HCT116 (cell line): ENCODE data around the gene HPCAL1. TPM values are rescaled to one million over a fixed set of nuclear protein-coding genes. Genes with fewer than 3 reads are reported as not detected.

ENCODE experiments used
- ATAC-seq: fragments of 200-7000 bp; cut with Tn5 transposase; 2 replicates; pipeline ENCODE4 v1.9.1; 2020; ENCODE audit warnings: mild to moderate bottlenecking, moderate library complexity
- BruUV-seq: library from RNA; stranded (reverse); fragments of 400-500 nt; replicated peaks from 2 replicates; lab custom pipeline; 2021; lab: Mats Ljungman, UMichigan
- CTCF ChIA-PET: fragments of 300-600 bp; sonication (Branson Sonifier 250); formaldehyde crosslinking; loops from one replicate; lab custom pipeline; 2021; ENCODE audit warnings: antibody characterized with exemption; lab: Charles Lee
- POLR2A ChIA-PET: fragments of 300-600, 350-600 bp; sonication (Branson Sonifier 250); formaldehyde crosslinking; loops from one replicate; lab custom pipeline; 2021; ENCODE audit warnings: antibody characterized with exemption; lab: Charles Lee
- RAD21 ChIA-PET, 2 experiments: fragments of 300-600 bp; sonication (Branson Sonifier 250); formaldehyde crosslinking; loops; one replicate each; lab custom pipeline; 2023; ENCODE audit warnings: low total read pairs in 2 of 2; ENCODE audit not compliant: uncharacterized antibody in 2 of 2, unreplicated experiment in 2 of 2, low non-redundant PET in 1 of 2; lab: Charles Lee
- DNase-seq: peaks from one replicate; pipeline ENCODE4 v3.0.0-alpha.2; 2010; ENCODE audit warnings: low read depth, low spot score
- H2AFZ ChIP-seq: fragments of 200-600 bp; shearing (Covaris generic), sonication (generic); 2 replicates; pipeline ENCODE4 v1.6.1; 2017; ENCODE audit warnings: low read depth, mixed run types, mixed read lengths, antibody characterized with exemption, low read length; ENCODE audit not compliant: poor library complexity, severe bottlenecking
- H3K27ac ChIP-seq: 2 replicates; pipeline ENCODE4 v1.5.1; 2012; ENCODE audit warnings: low read depth, low read length
- H3K27me3 ChIP-seq: fragments of 200-600 bp; sonication (generic); 2 replicates; pipeline ENCODE4 v1.6.1; 2016; ENCODE audit warnings: mixed run types, low read length, mixed read lengths; ENCODE audit not compliant: insufficient read depth
- H3K36me3 ChIP-seq, 2 experiments: fragments of 200-500 bp in 1 of 2; fragments of 200-600 bp in 1 of 2; sonication (Bioruptor generic) in 1 of 2; sonication (generic) in 1 of 2; 2 replicates each; pipeline versions ENCODE4 v1.5.1 to v1.6.1; 2014 to 2016; ENCODE audit warnings: low read length in 2 of 2, inconsistent platforms in 1 of 2, mixed read lengths in 1 of 2, mixed run types in 1 of 2; ENCODE audit not compliant: insufficient read depth in 2 of 2, control insufficient read depth in 1 of 2
- H3K4me1 ChIP-seq, 2 experiments: fragments of 200-600 bp in 1 of 2; sonication (generic) in 1 of 2; 2 replicates each; pipeline versions ENCODE4 v1.5.1 to v1.6.1; 2012 to 2017; ENCODE audit warnings: low read length in 2 of 2, inconsistent platforms in 1 of 2, mild to moderate bottlenecking in 1 of 2, mixed read lengths in 1 of 2, mixed run types in 1 of 2, moderate library complexity in 1 of 2; ENCODE audit not compliant: insufficient read depth in 2 of 2, control insufficient read depth in 1 of 2
- H3K4me2 ChIP-seq: fragments of 200-600 bp; sonication (generic); 2 replicates; pipeline ENCODE4 v1.6.1; 2017; ENCODE audit warnings: mixed run types, low read length, mixed read lengths
- H3K4me3 ChIP-seq, 2 experiments: fragments of 200-600 bp in 1 of 2; sonication (generic) in 1 of 2; replicated peaks in 1 of 2; 2 replicates each; pipeline ENCODE4 v1.5.1; 2011 to 2016; ENCODE audit warnings: low read length in 2 of 2, control low read depth in 1 of 2, low read depth in 1 of 2, mild to moderate bottlenecking in 1 of 2, mixed read lengths in 1 of 2, mixed run types in 1 of 2
- H3K79me2 ChIP-seq: fragments of 200-600 bp; sonication (generic); 2 replicates; pipeline ENCODE4 v1.6.1; 2017; ENCODE audit warnings: mild to moderate bottlenecking, mixed run types, low read length, moderate library complexity, mixed read lengths; ENCODE audit not compliant: insufficient read depth
- H3K9ac ChIP-seq: fragments of 200-600 bp; sonication (generic); 2 replicates; pipeline ENCODE4 v1.6.1; 2016; ENCODE audit warnings: low read length, mixed read lengths
- H3K9me2 ChIP-seq: fragments of 200-600 bp; sonication (generic), shearing (Covaris generic); 2 replicates; pipeline ENCODE4 v1.6.1; 2017; ENCODE audit warnings: mixed run types, mild to moderate bottlenecking, moderate library complexity; ENCODE audit not compliant: insufficient read depth
- H3K9me3 ChIP-seq, 2 experiments: fragments of 200-500 bp in 1 of 2; fragments of 200-600 bp in 1 of 2; sonication (Bioruptor generic) in 1 of 2; sonication (generic) in 1 of 2; 2 replicates each; pipeline ENCODE4 v1.6.1; 2014 to 2017; ENCODE audit warnings: low read length in 2 of 2, mixed read lengths in 2 of 2, inconsistent platforms in 1 of 2, low read depth in 1 of 2, mild to moderate bottlenecking in 1 of 2, mixed run types in 1 of 2, moderate library complexity in 1 of 2; ENCODE audit not compliant: control insufficient read depth in 1 of 2, insufficient read depth in 1 of 2
- H4K20me1 ChIP-seq: fragments of 200-600 bp; sonication (generic), shearing (Covaris generic); 2 replicates; pipeline ENCODE4 v1.6.1; 2017; ENCODE audit warnings: mixed run types, mild to moderate bottlenecking, moderate library complexity; ENCODE audit not compliant: insufficient read depth
- CBX3 ChIP-seq: IDR thresholded peaks from 2 replicates; pipeline ENCODE4 v1.6.1; 2012; ENCODE audit warnings: low read depth
- CEBPB ChIP-seq: IDR thresholded peaks from 2 replicates; pipeline ENCODE4 v1.6.1; 2012; ENCODE audit warnings: low read depth
- EGR1 ChIP-seq: IDR thresholded peaks from 2 replicates; pipeline ENCODE4 v1.6.1; 2012; ENCODE audit warnings: low read depth
- ELF1 ChIP-seq: IDR thresholded peaks from 2 replicates; pipeline ENCODE4 v1.6.1; 2012; ENCODE audit warnings: low read depth, borderline replicate concordance
- EZH2 ChIP-seq: fragments of 200-600 bp; sonication (generic); IDR thresholded peaks from 2 replicates; pipeline ENCODE4 v1.6.1; 2017; ENCODE audit warnings: antibody characterized with exemption, mixed run types
- FOSL1 ChIP-seq: IDR thresholded peaks from 2 replicates; pipeline ENCODE4 v1.6.1; 2012; ENCODE audit warnings: low read depth
- JUND ChIP-seq: IDR thresholded peaks from 2 replicates; pipeline ENCODE4 v1.6.1; 2012
- POLR2AphosphoS5 ChIP-seq: IDR thresholded peaks from 2 replicates; pipeline ENCODE4 v1.6.1; 2011; ENCODE audit warnings: mild to moderate bottlenecking, low read depth, low read length, moderate library complexity
- SIN3A ChIP-seq: IDR thresholded peaks from 2 replicates; pipeline ENCODE4 v1.6.1; 2012; ENCODE audit warnings: low read depth
- SP1 ChIP-seq: IDR thresholded peaks from 2 replicates; pipeline ENCODE4 v1.6.1; 2012; ENCODE audit warnings: low read depth
- SRF ChIP-seq: IDR thresholded peaks from 2 replicates; pipeline ENCODE4 v1.6.1; 2012; ENCODE audit warnings: low read depth
- YY1 ChIP-seq: IDR thresholded peaks from 2 replicates; pipeline ENCODE4 v1.6.1; 2011; ENCODE audit warnings: low read length, low read depth, moderate library complexity, mild to moderate bottlenecking; ENCODE audit not compliant: insufficient replicate concordance; ENCODE audit errors: extremely low read depth
- ZFX ChIP-seq: fragments of 450-650 bp; IDR thresholded peaks from 2 replicates; pipeline ENCODE4 v1.6.1; 2017
- ZNF274 ChIP-seq: fragments of 200-500 bp; sonication (Bioruptor generic); IDR thresholded peaks from 2 replicates; pipeline ENCODE4 v1.6.1; 2014; ENCODE audit warnings: mild to moderate bottlenecking, low read depth, low read length, inconsistent platforms
- intact Hi-C: fragments of 100-400 bp; cut with micrococcal nuclease; formaldehyde crosslinking; loops from 2 replicates; pipeline ENCODE4 v1.10.0; 2022
- total RNA-seq: library from RNA; stranded (reverse); gene quantifications from one replicate; pipeline ENCODE4 v1.2.1, GENCODE V29; 2021; ENCODE audit not compliant: unreplicated experiment
- TF ChIP-seq, protein P1 (sequence below): IDR thresholded peaks from 2 replicates; pipeline ENCODE4 v1.6.1; 2012
- TF ChIP-seq, protein P2 (sequence below): IDR thresholded peaks from 2 replicates; pipeline ENCODE4 v1.6.1; 2011; ENCODE audit warnings: mild to moderate bottlenecking, low read length, moderate library complexity; ENCODE audit not compliant: insufficient replicate concordance; ENCODE audit errors: extremely low read depth
- TF ChIP-seq, protein P3 (sequence below), 3 experiments: fragments of 200-600 bp in 1 of 3; sonication (generic) in 1 of 3; IDR thresholded peaks in 2 of 3; conservative IDR thresholded peaks in 1 of 3; 2 replicates each; pipeline ENCODE4 v1.5.1; 2012 to 2017; ENCODE audit warnings: low read depth in 2 of 3, low read length in 2 of 3, antibody characterized with exemption in 1 of 3, borderline replicate concordance in 1 of 3, control low read depth in 1 of 3, mild to moderate bottlenecking in 1 of 3, mixed read lengths in 1 of 3, mixed run types in 1 of 3, moderate library complexity in 1 of 3; ENCODE audit not compliant: insufficient read depth in 1 of 3
- TF ChIP-seq, protein P4 (sequence below): IDR thresholded peaks from 2 replicates; pipeline ENCODE4 v1.6.1; 2012
- TF ChIP-seq, protein P5 (sequence below): IDR thresholded peaks from 2 replicates; pipeline ENCODE4 v1.6.1; 2012; ENCODE audit warnings: low read depth

Gene HPCAL1
- total RNA-seq, 1 experiment from 2014 or later = 111 TPM

DNA sequence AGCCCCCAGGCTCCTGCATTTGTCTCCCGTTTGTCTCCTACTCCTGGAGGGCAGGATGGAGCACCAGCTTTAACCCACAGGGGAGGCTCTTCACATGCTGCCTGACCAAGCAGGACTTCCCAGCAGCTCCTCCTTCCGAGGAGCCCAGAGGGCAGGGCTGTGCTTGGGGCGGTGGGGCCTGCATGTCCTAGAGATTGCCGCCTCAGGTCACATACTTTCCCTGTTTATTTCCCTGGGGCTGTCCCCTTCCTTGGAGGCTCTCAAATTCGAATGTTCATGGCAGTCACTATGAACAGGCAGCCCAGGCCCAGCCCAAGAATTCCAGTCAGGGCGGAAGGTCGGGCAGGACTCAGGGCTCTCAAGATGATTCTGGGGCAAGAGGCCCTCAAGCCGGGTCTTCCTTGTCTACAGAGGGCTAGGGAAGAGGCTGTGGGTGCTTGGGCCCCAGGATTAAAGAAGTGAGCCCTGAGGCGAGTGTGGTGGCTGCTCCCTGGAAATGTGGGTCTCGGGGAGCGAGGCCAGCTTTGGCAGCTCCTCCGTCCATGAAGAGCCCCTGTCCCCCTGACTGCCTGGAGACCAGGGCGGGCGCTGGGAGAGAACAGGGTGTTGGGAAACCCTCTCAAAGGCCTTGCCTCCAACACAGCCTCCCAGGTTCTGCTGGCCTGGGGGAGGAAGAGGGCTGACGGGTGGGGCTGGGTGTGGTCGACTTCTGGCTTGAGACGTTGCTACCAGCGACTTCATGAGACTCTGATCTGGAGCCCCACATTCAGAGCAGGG is 48.9 kb upstream of the HPCAL1 start:
- no peaks in the 10 kb centered on the region for H3K27me3 ChIP-seq
- H2AFZ ChIP-seq = peak overlapping the region; percentile 22
- H3K4me2 ChIP-seq = peak overlapping the region; percentile 49
- no peaks in the 10 kb centered on the region for H3K9me2 ChIP-seq
- ATAC-seq = peak; percentile 42; the same call in 1 of the 2 replicates
- H3K79me2 ChIP-seq = no peaks in the 10 kb centered on the region
- peaks cover 6 to 10% of the 10 kb centered on the region in 2 experiments; a peak in 2 of 4 replicates for H3K9me3 ChIP-seq
- ChIA-PET RAD21 (interaction anchor here in 1 of 2 experiments (0.7 kb wide), 1 partner anchor 36 kb away, joined by 3 read pairs; no protein-coding TSS in a partner anchor), POLR2A (no interaction called here), CTCF (no interaction called here)
- no peak overlapping the region for H3K4me3 ChIP-seq
- H4K20me1 ChIP-seq = no peaks in the 10 kb centered on the region
- H3K36me3 ChIP-seq = no peaks in the 10 kb centered on the region
- DNase-seq = no peak
- peaks cover 5 to 25% of the 10 kb centered on the region in 2 experiments; a peak in 3 of 4 replicates for H3K4me1 ChIP-seq
- H3K9ac ChIP-seq = no peak overlapping the region
- H3K27ac ChIP-seq = no peak overlapping the region
- intact Hi-C loops = no loop called here
- no peak for TF ChIP-seq JUND
- no peak for TF ChIP-seq EZH2
- TF ChIP-seq, protein P1, sequence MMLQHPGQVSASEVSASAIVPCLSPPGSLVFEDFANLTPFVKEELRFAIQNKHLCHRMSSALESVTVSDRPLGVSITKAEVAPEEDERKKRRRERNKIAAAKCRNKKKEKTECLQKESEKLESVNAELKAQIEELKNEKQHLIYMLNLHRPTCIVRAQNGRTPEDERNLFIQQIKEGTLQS = no peak
- no peak for TF ChIP-seq SP1
- no peak for TF ChIP-seq SRF
- no peak for TF ChIP-seq CBX3
- TF ChIP-seq SIN3A = no peak
- no peak for TF ChIP-seq ZFX
- TF ChIP-seq EGR1 = no peak
- no peak for TF ChIP-seq FOSL1
- TF ChIP-seq ZNF274 = no peak
- no peak for TF ChIP-seq YY1
- TF ChIP-seq, protein P2, sequence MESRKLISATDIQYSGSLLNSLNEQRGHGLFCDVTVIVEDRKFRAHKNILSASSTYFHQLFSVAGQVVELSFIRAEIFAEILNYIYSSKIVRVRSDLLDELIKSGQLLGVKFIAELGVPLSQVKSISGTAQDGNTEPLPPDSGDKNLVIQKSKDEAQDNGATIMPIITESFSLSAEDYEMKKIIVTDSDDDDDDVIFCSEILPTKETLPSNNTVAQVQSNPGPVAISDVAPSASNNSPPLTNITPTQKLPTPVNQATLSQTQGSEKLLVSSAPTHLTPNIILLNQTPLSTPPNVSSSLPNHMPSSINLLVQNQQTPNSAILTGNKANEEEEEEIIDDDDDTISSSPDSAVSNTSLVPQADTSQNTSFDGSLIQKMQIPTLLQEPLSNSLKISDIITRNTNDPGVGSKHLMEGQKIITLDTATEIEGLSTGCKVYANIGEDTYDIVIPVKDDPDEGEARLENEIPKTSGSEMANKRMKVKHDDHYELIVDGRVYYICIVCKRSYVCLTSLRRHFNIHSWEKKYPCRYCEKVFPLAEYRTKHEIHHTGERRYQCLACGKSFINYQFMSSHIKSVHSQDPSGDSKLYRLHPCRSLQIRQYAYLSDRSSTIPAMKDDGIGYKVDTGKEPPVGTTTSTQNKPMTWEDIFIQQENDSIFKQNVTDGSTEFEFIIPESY = no peak
- TF ChIP-seq, protein P3, sequence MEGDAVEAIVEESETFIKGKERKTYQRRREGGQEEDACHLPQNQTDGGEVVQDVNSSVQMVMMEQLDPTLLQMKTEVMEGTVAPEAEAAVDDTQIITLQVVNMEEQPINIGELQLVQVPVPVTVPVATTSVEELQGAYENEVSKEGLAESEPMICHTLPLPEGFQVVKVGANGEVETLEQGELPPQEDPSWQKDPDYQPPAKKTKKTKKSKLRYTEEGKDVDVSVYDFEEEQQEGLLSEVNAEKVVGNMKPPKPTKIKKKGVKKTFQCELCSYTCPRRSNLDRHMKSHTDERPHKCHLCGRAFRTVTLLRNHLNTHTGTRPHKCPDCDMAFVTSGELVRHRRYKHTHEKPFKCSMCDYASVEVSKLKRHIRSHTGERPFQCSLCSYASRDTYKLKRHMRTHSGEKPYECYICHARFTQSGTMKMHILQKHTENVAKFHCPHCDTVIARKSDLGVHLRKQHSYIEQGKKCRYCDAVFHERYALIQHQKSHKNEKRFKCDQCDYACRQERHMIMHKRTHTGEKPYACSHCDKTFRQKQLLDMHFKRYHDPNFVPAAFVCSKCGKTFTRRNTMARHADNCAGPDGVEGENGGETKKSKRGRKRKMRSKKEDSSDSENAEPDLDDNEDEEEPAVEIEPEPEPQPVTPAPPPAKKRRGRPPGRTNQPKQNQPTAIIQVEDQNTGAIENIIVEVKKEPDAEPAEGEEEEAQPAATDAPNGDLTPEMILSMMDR (IDR thresholded peaks at IDR 0.05 in 2 of 3, conservative IDR thresholded peaks at IDR 0.05 in 1 of 3; ENCODE audit: borderline replicate concordance in 1 of 3, insufficient read depth in 1 of 3, low read depth in 2 of 3, low read length in 2 of 3) = no peak
- no peak for TF ChIP-seq ELF1
- no peak for TF ChIP-seq CEBPB
- TF ChIP-seq POLR2AphosphoS5 = no peak
- TF ChIP-seq, protein P4, sequence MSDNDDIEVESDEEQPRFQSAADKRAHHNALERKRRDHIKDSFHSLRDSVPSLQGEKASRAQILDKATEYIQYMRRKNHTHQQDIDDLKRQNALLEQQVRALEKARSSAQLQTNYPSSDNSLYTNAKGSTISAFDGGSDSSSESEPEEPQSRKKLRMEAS = no peak
- TF ChIP-seq, protein P5, sequence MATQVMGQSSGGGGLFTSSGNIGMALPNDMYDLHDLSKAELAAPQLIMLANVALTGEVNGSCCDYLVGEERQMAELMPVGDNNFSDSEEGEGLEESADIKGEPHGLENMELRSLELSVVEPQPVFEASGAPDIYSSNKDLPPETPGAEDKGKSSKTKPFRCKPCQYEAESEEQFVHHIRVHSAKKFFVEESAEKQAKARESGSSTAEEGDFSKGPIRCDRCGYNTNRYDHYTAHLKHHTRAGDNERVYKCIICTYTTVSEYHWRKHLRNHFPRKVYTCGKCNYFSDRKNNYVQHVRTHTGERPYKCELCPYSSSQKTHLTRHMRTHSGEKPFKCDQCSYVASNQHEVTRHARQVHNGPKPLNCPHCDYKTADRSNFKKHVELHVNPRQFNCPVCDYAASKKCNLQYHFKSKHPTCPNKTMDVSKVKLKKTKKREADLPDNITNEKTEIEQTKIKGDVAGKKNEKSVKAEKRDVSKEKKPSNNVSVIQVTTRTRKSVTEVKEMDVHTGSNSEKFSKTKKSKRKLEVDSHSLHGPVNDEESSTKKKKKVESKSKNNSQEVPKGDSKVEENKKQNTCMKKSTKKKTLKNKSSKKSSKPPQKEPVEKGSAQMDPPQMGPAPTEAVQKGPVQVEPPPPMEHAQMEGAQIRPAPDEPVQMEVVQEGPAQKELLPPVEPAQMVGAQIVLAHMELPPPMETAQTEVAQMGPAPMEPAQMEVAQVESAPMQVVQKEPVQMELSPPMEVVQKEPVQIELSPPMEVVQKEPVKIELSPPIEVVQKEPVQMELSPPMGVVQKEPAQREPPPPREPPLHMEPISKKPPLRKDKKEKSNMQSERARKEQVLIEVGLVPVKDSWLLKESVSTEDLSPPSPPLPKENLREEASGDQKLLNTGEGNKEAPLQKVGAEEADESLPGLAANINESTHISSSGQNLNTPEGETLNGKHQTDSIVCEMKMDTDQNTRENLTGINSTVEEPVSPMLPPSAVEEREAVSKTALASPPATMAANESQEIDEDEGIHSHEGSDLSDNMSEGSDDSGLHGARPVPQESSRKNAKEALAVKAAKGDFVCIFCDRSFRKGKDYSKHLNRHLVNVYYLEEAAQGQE = no peak
- no TSS peak for BruUV-seq
